Lower lobe of right lung (tissue), 2 donors: ENCODE results near the gene TNFRSF4. TPM values are rescaled to one million over a fixed set of nuclear protein-coding genes. Genes with fewer than 3 reads are reported as not detected.

Experiments used
- ATAC-seq, 2 donors: fragments of 200-7000 bp; cut with Tn5 transposase; one replicate each; pipeline ENCODE4 v1.9.1; 2020 to 2022; ENCODE audit warnings: mild to moderate bottlenecking in 2 of 2, moderate library complexity in 2 of 2
- DNase-seq: peaks from one replicate; pipeline ENCODE4 v3.0.0-alpha.2; 2020
- H3K27ac ChIP-seq: fragments of 200-600 bp; one replicate; pipeline ENCODE4 v1.8.0; 2022
- H3K27me3 ChIP-seq: fragments of 200-600 bp; one replicate; pipeline ENCODE4 v1.8.0; 2022; ENCODE audit warnings: low read depth
- H3K36me3 ChIP-seq: fragments of 200-600 bp; one replicate; pipeline ENCODE4 v1.8.0; 2022; ENCODE audit warnings: mild to moderate bottlenecking
- H3K4me1 ChIP-seq: fragments of 200-600 bp; one replicate; pipeline ENCODE4 v1.8.0; 2022
- H3K4me3 ChIP-seq: fragments of 200-600 bp; one replicate; pipeline ENCODE4 v1.8.0; 2022; ENCODE audit warnings: mild to moderate bottlenecking
- H3K9me3 ChIP-seq: fragments of 200-600 bp; one replicate; pipeline ENCODE4 v1.8.0; 2022
- intact Hi-C: fragments of 100-400 bp; cut with DNase I; formaldehyde crosslinking; loops from one replicate; pipeline ENCODE4 v1.11.0; 2022
- total RNA-seq: library from RNA; stranded (reverse); fragmentation: NEBNext Ultra II Directional; extraction: Animal tissue kit (Norgen Biotek cat#: 25700); gene quantifications from one replicate; pipeline ENCODE4 v1.2.1, GENCODE V29; 2021
- TF ChIP-seq, protein P1 (sequence below): fragments of 200-600 bp; IDR thresholded peaks from one replicate; pipeline ENCODE4 v1.8.0; 2022; ENCODE audit warnings: antibody characterized with exemption, mild to moderate bottlenecking
- donor health status: DM: no; HTN: yes; CAD: no; lungs with severe emphysema.

Gene TNFRSF4
- total RNA-seq, 1 donor from 2014 or later = 3.0 TPM

DNA sequence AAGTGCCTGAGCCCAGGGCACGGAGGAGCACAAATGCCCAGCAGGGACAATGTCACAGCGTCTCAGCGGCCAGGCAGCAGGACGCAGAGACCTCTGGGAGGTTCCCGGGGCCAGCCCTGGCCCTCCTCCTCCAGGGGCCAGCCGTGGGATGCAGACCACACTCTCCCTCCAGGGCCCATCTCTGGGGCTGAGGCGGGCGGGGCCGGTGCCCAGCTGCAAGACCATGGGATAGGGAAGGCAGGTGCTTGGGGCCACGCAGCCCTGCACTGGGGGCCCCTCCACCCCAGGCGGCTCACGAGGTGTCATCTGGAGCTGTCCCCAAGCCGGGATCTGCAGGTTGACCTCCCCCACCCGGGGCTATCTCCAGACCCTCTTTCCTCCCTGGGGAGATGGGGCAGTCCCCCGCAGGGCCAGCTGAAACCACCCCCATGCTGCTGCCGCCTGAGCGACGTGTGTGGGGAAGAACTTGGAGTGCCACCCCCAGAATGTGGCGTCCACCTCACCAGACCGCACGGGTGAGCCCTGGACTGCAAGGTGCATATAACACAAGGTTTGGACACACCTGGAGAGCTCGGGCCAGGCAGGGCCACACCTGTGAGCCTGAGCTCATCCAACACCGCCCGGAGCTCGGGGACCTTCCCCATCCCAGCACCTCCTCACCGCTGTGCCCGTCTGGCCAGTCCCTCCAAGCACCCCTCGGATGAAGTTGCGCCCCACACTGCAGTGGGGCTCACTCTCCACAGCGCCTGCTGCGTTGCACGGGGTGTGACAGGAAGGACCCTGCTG lies 44.3 kb downstream of the TNFRSF4 start:
- H3K36me3 ChIP-seq = no peaks in the 10 kb centered on the region
- ATAC-seq (no peak), DNase-seq (peak; percentile 40)
- H3K9me3 ChIP-seq = no peaks in the 10 kb centered on the region
- H3K27ac ChIP-seq = no peak overlapping the region
- TF ChIP-seq, protein P1, sequence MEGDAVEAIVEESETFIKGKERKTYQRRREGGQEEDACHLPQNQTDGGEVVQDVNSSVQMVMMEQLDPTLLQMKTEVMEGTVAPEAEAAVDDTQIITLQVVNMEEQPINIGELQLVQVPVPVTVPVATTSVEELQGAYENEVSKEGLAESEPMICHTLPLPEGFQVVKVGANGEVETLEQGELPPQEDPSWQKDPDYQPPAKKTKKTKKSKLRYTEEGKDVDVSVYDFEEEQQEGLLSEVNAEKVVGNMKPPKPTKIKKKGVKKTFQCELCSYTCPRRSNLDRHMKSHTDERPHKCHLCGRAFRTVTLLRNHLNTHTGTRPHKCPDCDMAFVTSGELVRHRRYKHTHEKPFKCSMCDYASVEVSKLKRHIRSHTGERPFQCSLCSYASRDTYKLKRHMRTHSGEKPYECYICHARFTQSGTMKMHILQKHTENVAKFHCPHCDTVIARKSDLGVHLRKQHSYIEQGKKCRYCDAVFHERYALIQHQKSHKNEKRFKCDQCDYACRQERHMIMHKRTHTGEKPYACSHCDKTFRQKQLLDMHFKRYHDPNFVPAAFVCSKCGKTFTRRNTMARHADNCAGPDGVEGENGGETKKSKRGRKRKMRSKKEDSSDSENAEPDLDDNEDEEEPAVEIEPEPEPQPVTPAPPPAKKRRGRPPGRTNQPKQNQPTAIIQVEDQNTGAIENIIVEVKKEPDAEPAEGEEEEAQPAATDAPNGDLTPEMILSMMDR = no peak
- intact Hi-C loops = no loop called here
- no peak overlapping the region for H3K4me3 ChIP-seq
- H3K4me1 ChIP-seq = peaks cover 8% of the 10 kb centered on the region
- H3K27me3 ChIP-seq = peaks cover 59% of the 10 kb centered on the region

DNA sequence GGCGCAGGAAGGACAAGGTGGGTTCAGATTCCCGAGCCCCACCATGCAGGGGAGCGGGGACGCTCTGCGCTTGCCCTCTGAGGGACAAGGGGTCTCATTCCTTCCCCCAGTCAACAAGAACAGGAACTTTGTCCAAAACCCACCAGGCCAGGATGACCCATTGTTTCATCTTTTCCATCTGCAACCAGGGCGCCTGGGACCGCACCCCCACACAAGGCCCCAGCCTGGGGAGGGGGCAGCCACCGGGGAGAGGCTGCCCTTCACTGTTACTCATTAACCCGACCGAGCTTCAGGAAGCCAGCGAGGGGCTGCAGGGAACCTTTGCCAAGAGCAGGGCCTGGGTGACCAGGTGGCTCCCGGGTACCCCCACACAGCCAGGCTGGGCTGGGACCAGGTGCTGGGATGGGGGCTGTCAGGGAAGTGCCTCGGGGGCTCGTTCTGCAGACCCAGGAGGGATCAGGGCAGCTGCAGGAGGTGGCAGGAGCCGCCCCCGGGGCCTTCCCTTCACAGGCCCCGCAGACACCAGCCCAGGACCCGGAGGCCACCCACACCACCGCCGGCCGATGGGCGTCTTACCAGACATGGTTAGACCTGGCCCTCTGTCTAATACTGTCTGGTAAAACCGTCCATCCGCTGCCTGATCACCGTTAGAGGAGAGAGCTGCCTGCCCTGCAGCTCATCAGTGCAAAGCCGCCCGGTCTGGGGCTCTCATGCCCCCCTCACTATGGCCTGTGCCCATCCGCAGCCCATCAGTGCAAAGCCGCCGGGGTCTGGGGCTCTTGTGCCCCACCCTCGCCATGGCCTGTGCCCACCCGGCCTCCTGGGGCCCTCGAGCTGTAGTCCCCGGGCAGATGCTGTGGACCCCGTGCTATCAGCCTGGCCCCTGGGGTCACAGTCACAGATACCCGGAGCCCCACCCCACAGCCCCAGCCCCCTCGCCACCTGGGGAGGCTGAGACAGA lies 45.2 kb downstream of the TNFRSF4 start:
- intact Hi-C loops = no loop called here
- H3K27ac ChIP-seq = no peak overlapping the region
- DNase-seq = peak; percentile 43
- TF ChIP-seq, protein P1 = no peak
- H3K27me3 ChIP-seq = peaks cover 54% of the 10 kb centered on the region
- no peaks in the 10 kb centered on the region for H3K9me3 ChIP-seq
- peaks cover 8% of the 10 kb centered on the region for H3K4me1 ChIP-seq
- no peaks in the 10 kb centered on the region for H3K36me3 ChIP-seq
- no peak for ATAC-seq
- no peak overlapping the region for H3K4me3 ChIP-seq

DNA sequence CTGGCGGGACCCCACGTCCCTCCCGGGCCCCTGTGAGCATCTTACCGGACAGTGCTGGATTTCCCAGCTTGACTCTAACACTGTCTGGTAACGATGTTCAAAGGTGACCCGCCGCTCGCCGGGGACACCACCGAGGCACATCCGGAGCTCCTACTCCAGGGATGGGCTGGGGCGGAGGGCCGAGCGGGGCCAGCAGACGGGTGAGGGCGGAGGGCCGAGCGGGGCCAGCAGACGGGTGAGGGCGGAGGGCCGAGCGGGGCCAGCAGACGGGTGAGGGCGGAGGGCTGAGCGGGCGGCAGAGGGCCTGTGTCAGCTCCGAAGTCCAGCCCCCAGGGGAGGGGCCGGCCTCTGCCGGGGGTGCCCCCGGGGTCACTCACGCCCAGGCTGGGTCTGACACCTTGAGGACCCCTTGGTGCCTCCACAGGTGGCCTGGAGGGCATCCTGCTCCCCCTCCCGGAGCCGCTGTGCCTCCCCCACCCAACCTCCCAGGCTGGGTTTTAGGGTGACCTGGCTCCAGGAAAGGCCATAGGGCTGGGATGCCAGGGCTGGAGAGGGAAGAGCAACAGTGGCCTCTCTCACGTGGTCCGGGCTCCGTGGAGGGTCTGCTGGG lies 46.0 kb downstream of the TNFRSF4 start:
- intact Hi-C loops = no loop called here
- TF ChIP-seq, protein P1 = no peak
- Histone ChIP-seq H3K4me1 (peaks cover 8% of the 10 kb centered on the region), H3K27ac (no peak overlapping the region), H3K27me3 (peaks cover 50% of the 10 kb centered on the region), H3K9me3 (no peaks in the 10 kb centered on the region), H3K4me3 (peak overlapping the region; percentile 11), H3K36me3 (no peaks in the 10 kb centered on the region)
- DNase-seq (peak; percentile 34), ATAC-seq (no peak)

DNA sequence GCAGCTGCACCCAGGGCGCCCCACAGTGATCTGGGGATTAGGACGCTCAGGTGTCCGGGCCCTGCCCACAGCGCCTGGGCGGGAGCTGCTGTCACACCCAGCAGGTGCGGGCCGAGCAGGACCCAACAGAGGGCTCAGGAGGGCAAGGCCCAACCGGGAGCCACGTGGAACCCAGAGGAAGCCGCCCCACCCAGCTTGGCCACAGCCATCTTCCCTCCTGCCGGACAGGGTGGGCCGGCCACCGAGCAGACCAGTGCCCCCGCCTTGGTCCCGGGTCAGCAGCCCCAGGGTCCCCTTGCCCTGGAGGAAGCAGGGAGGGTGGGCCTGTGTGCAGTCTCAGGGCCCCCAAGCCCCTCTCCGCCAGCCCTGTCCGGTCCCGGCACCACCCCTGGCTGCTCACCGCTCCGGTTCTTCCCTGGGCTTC lies 46.5 kb downstream of the TNFRSF4 start:
- DNase-seq (no peak), ATAC-seq (no peak)
- no peaks in the 10 kb centered on the region for H3K36me3 ChIP-seq
- H3K4me3 ChIP-seq = peak overlapping the region; percentile 11
- peaks cover 47% of the 10 kb centered on the region for H3K27me3 ChIP-seq
- H3K27ac ChIP-seq = no peak overlapping the region
- H3K9me3 ChIP-seq = no peaks in the 10 kb centered on the region
- peaks cover 8% of the 10 kb centered on the region for H3K4me1 ChIP-seq
- TF ChIP-seq, protein P1 = no peak
- intact Hi-C loops = no loop called here

DNA sequence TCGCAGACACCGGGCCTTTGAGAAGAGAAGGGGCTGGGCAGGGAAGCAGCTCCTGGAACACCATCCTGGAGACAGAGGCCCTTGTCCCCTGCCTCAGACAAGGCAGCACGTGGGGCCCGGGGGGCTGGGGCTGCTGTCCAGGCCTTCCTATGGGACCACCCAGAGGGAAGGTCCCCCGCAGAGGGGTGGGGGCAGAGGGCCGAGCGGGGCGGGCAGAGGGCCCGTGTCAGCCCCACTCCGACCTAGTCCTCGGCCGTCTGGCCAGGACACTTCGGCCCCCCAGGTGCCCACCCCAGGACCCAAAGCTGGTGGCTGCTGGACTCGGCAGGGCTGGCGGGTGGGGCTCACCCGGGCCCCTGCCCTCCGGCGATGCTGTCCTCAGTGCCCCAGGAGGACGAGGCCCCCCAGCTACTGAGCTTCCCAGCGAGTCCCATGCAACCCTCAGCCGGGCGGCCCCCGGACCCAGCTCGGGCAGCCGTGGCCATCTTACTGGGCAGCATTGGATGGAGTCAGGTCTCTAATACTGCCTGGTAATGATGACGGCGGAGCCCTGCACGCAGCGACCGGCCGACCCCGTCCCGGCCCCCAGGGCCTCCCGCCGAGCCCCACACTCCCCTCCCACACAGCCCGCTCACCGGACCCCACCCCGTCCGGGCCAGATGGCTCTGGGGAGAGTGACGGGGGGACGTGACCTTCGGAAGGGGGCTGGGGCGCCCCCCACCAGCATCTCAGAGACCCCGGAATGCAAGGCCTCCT lies 47.1 kb downstream of the TNFRSF4 start:
- H3K36me3 ChIP-seq = no peaks in the 10 kb centered on the region
- no peak overlapping the region for H3K27ac ChIP-seq
- peaks cover 8% of the 10 kb centered on the region for H3K4me1 ChIP-seq
- TF ChIP-seq, protein P1 = no peak
- no peak for ATAC-seq
- peaks cover 42% of the 10 kb centered on the region for H3K27me3 ChIP-seq
- H3K4me3 ChIP-seq = no peak overlapping the region
- no peak for DNase-seq
- intact Hi-C loops = no loop called here
- no peaks in the 10 kb centered on the region for H3K9me3 ChIP-seq
